K562 (cell line): Measurements from ENCODE around the gene KDM4C.

Experiments used
- CHD2 ChIP-seq: IDR thresholded peaks from 2 replicates; pipeline ENCODE4 v1.6.1; 2011; ENCODE audit warnings: low read depth, low read length
- PML ChIP-seq: IDR thresholded peaks from 2 replicates; pipeline ENCODE4 v1.6.1; 2012; ENCODE audit warnings: low read length, inconsistent platforms
- POLR2A ChIP-seq: fragments of 450-650 bp; conservative IDR thresholded peaks from 2 replicates; pipeline ENCODE4 v1.6.1; 2016
- SP1 ChIP-seq: sonication (generic); formaldehyde crosslinking; IDR thresholded peaks from 2 replicates; pipeline ENCODE4 v1.8.1; 2022; ENCODE audit warnings: mild to moderate bottlenecking, missing genetic modification reagents
- ZNF347 ChIP-seq: fragments of 450-650 bp; formaldehyde crosslinking; IDR thresholded peaks from 2 replicates; pipeline ENCODE4 v1.4.0; 2020; ENCODE audit warnings: low read depth, mild to moderate bottlenecking, moderate library complexity
- TF ChIP-seq, protein P1 (sequence below): fragments of 450-650 bp; IDR thresholded peaks from 2 replicates; pipeline ENCODE4 v1.6.1; 2017; ENCODE audit warnings: antibody characterized with exemption, mild to moderate bottlenecking

DNA sequence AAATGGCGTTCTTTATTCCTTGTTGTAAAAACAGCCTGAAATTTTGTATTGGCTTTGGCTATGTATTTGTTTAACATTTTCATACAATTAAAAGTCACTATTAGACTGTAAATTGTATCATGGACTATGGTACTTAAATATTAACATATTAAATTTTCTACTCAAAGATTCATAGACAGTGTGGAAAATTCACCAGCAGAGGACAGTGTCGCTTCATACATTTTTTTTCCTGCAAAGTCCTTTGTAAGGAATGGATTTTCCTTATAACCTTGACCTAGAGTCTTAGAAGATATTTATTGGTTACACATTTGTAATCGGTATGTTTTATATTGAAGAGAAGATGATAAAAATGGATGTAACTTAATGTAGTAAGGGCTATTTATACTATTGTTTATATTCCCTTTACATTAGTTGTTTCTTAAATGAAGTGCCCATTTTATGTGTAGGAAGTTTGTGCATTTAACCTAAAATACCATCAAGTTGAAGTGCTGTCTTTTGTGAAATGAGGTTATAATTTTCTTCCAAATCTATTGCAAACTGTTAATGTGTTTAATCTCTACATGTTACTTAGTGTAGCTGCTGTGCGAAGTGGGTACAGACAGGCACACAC lies 150.1 kb downstream of the KDM4C start:
- no peak for TF ChIP-seq PML
- TF ChIP-seq ZNF347 (CRISPR knock-in tag) = no peak
- TF ChIP-seq CHD2 = no peak
- TF ChIP-seq, protein P1, sequence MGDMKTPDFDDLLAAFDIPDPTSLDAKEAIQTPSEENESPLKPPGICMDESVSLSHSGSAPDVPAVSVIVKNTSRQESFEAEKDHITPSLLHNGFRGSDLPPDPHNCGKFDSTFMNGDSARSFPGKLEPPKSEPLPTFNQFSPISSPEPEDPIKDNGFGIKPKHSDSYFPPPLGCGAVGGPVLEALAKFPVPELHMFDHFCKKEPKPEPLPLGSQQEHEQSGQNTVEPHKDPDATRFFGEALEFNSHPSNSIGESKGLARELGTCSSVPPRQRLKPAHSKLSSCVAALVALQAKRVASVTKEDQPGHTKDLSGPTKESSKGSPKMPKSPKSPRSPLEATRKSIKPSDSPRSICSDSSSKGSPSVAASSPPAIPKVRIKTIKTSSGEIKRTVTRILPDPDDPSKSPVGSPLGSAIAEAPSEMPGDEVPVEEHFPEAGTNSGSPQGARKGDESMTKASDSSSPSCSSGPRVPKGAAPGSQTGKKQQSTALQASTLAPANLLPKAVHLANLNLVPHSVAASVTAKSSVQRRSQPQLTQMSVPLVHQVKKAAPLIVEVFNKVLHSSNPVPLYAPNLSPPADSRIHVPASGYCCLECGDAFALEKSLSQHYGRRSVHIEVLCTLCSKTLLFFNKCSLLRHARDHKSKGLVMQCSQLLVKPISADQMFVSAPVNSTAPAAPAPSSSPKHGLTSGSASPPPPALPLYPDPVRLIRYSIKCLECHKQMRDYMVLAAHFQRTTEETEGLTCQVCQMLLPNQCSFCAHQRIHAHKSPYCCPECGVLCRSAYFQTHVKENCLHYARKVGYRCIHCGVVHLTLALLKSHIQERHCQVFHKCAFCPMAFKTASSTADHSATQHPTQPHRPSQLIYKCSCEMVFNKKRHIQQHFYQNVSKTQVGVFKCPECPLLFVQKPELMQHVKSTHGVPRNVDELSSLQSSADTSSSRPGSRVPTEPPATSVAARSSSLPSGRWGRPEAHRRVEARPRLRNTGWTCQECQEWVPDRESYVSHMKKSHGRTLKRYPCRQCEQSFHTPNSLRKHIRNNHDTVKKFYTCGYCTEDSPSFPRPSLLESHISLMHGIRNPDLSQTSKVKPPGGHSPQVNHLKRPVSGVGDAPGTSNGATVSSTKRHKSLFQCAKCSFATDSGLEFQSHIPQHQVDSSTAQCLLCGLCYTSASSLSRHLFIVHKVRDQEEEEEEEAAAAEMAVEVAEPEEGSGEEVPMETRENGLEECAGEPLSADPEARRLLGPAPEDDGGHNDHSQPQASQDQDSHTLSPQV = no peak
- TF ChIP-seq POLR2A = no peak
- TF ChIP-seq SP1 (CRISPR knock-in tag) = no peak
